ENCODE data around the gene SASH1. TPM values are rescaled to one million over a fixed set of nuclear protein-coding genes. Genes with fewer than 3 reads are reported as not detected.
A peak's percentile ranks its signal among the peaks of the same experiment; 100 is the strongest.

SASH1 gene
- total RNA-seq, 1 experiment from 2014 or later = 39.1 TPM

DNA sequence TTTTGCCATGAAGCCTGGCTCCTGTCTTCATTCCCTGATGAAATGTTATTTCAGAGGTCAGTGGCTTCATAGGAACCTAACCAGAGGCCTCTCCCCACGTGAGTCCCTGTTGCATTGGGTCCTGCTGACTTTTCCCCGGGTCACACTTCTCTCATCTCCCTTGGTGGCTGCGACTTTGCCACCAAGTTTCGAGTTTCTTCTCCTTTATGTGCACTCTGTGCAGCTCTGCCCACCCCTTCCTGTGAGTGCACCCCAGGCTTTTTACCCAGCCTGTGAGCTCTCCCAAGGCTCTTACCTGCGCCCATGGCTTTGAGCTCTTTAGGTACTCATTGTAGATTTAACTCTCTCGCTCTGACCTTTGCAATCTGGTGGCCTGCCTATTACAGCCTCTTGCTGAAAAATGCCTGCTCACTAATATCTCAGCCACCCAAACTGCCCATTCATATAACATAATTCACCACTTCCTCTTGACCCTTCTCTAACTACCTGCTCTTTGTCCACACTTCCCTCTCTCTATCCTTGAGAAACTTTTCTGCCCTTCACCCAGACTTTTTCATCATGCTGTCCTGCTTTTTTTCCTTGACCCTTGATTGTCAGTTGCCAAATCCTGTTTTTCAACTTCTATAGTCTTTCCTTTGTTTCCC is 105.9 kb downstream of the SASH1 start:
- Histone ChIP-seq H3K4me3 (no peak overlapping the region), H3K27me3 (no peaks in the 10 kb centered on the region)

GRCh38 chr6:148450866-148451265 is 108.2 kb downstream of the SASH1 start:
- Histone ChIP-seq H3K27me3 (no peaks in the 10 kb centered on the region), H3K9me3 (no peaks in the 10 kb centered on the region), H3K36me3 (peaks cover 12% of the 10 kb centered on the region), H3K4me3 (no peak overlapping the region)
- DNase-seq = no peak

More for the DNA sequence above, 105.9 kb downstream of the SASH1 start:
- H3K9me3 ChIP-seq = no peaks in the 10 kb centered on the region
- no peak for DNase-seq
- peaks cover 18% of the 10 kb centered on the region for H3K36me3 ChIP-seq

GRCh38 chr6:148451690-148452089 is 109.1 kb downstream of the SASH1 start:
- Histone ChIP-seq H3K9me3 (no peaks in the 10 kb centered on the region), H3K36me3 (peaks cover 9% of the 10 kb centered on the region), H3K27me3 (no peaks in the 10 kb centered on the region), H3K4me3 (no peak overlapping the region)
- no peak for DNase-seq

GRCh38 chr6:148452876-148453275 is 110.2 kb downstream of the SASH1 start:
- Histone ChIP-seq H3K9me3 (no peaks in the 10 kb centered on the region), H3K36me3 (peaks cover 8% of the 10 kb centered on the region), H3K27me3 (no peaks in the 10 kb centered on the region), H3K4me3 (no peak overlapping the region)
- no peak for DNase-seq

- DNase-seq = no peak
- Histone ChIP-seq H3K4me3 (no peak overlapping the region), H3K27me3 (no peaks in the 10 kb centered on the region), H3K36me3 (peaks cover 9% of the 10 kb centered on the region), H3K9me3 (no peaks in the 10 kb centered on the region)
Measured at GRCh38 chr6:148453906-148454305, 111.3 kb downstream of the SASH1 start.

GRCh38 chr6:148455225-148455624 is 112.6 kb downstream of the SASH1 start:
- Histone ChIP-seq H3K27me3 (no peaks in the 10 kb centered on the region), H3K4me3 (no peak overlapping the region), H3K36me3 (peaks cover 12% of the 10 kb centered on the region), H3K9me3 (no peaks in the 10 kb centered on the region)
- DNase-seq = peak; percentile 30

- peaks cover 12% of the 10 kb centered on the region for H3K36me3 ChIP-seq
- H3K9me3 ChIP-seq = no peaks in the 10 kb centered on the region
- no peak for DNase-seq
- no peaks in the 10 kb centered on the region for H3K27me3 ChIP-seq
- H3K4me3 ChIP-seq = no peak overlapping the region
Measured at GRCh38 chr6:148455674-148456558, 113.3 kb downstream of the SASH1 start.

- H3K4me3 ChIP-seq = no peak overlapping the region
- no peak for DNase-seq
- no peaks in the 10 kb centered on the region for H3K9me3 ChIP-seq
- no peaks in the 10 kb centered on the region for H3K27me3 ChIP-seq
- peaks cover 8% of the 10 kb centered on the region for H3K36me3 ChIP-seq
Measured at GRCh38 chr6:148457137-148457842, 114.7 kb downstream of the SASH1 start.

DNA sequence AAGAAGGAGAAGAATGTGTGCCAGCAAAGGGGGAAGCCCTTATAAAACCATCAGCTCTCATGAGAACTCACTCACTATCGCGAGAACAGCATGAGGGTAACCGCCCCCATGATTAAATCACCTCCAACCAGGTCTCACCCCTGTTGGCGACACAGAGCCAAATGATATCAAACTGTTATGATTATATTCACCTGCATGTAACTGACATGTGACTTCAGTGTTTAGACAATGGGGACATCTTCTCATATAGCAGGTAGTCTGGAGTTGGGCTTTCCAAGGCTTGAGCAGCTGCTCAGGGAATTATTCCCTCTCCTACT is 115.2 kb downstream of the SASH1 start:
- Histone ChIP-seq H3K36me3 (peaks cover 8% of the 10 kb centered on the region), H3K9me3 (no peaks in the 10 kb centered on the region)

DNA sequence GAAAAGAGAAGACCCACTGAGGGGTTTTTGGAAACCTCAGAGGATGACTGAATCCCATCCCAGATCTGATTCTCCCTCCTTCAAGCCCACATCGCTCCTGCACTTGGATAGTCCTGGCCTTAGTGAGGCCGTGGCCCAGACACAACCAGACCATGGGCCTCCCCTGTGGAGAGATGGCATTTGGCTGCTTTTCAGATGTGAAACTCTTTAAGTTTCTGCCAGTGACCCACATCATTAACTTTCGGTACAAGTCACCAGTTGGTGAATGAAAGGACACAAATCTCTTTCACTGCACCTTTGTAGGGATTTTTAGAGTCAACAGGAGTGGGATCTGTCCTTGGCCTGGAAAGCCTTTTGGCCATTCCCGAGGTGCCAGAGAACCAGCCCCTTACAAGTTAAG is 116.6 kb downstream of the SASH1 start:
- no peak for DNase-seq
- Histone ChIP-seq H3K9me3 (no peaks in the 10 kb centered on the region), H3K27me3 (no peaks in the 10 kb centered on the region), H3K36me3 (peaks cover 8% of the 10 kb centered on the region), H3K4me3 (no peak overlapping the region)

More for the DNA sequence above, 115.2 kb downstream of the SASH1 start:
- no peak for DNase-seq
- Histone ChIP-seq H3K4me3 (no peak overlapping the region), H3K27me3 (no peaks in the 10 kb centered on the region)

DNA sequence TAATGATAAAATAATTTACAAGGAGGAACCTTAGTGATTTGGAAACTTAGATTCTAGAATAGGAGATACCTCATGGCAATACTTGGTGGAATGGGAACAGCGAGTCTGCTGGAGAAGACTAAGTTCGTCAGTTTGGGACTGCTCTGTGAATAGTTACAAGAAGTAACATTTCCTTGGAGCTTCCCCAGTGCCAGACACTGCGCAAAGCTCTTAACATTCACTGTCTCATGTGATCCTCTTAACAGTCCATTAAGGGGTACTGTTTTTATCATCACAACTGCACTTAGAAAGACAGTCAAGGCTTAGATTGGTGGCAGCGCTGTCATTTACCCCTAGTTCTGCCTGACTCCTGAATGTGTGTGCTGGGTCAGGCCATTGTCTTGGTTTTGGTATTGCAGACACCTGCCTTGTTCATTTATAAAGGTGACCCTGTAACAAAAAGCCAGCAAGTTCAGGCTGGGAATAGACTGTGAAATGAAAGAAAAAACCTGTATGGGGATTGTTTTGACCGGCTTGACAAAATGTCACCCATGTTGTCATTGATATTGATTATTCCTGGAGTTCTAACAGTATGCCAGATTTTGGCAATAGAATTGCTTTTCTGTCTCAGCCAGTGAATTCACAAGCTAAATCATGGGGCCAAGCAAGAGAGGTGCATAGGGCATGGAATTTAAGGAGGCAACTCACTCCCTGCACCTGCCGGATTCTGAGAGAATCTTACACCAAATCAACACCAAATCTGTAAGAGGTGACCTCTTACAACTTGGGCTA is 118.4 kb downstream of the SASH1 start:
- no peaks in the 10 kb centered on the region for H3K27me3 ChIP-seq
- H3K4me3 ChIP-seq = no peak overlapping the region
- H3K9me3 ChIP-seq = no peaks in the 10 kb centered on the region
- H3K36me3 ChIP-seq = peaks cover 8% of the 10 kb centered on the region; the same call in 1 of the 2 replicates
- DNase-seq = no peak

- H3K4me3 ChIP-seq = no peak overlapping the region
- peaks cover 8% of the 10 kb centered on the region; the same call in 1 of the 2 replicates for H3K36me3 ChIP-seq
- no peaks in the 10 kb centered on the region for H3K9me3 ChIP-seq
- peak; percentile 12 for DNase-seq
- no peaks in the 10 kb centered on the region for H3K27me3 ChIP-seq
Measured at GRCh38 chr6:148461986-148462577, 119.4 kb downstream of the SASH1 start.

DNA sequence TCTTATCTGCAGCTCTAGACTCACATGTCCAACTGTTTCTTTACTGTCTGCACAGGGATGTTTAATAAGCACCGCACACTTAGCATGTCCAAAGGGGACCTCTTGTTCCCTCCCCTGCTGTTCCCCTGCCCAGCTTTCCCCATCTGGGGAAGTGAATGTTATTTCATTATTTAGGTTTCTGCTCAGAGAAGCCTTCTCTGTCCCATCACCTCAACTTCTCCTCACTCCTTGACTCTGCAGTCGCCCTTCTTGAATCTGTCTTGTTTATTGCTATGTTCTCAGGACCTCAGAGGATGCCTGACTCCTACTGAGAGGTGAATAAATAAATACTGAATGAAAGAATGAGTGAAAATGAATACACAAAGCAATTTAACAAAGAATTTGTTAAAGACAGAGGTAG is 121.0 kb downstream of the SASH1 start:
- no peaks in the 10 kb centered on the region for H3K9me3 ChIP-seq
- no peaks in the 10 kb centered on the region for H3K27me3 ChIP-seq
- peaks cover 3% of the 10 kb centered on the region; the same call in 1 of the 2 replicates for H3K36me3 ChIP-seq
- H3K4me3 ChIP-seq = no peak overlapping the region
- DNase-seq = no peak

DNA sequence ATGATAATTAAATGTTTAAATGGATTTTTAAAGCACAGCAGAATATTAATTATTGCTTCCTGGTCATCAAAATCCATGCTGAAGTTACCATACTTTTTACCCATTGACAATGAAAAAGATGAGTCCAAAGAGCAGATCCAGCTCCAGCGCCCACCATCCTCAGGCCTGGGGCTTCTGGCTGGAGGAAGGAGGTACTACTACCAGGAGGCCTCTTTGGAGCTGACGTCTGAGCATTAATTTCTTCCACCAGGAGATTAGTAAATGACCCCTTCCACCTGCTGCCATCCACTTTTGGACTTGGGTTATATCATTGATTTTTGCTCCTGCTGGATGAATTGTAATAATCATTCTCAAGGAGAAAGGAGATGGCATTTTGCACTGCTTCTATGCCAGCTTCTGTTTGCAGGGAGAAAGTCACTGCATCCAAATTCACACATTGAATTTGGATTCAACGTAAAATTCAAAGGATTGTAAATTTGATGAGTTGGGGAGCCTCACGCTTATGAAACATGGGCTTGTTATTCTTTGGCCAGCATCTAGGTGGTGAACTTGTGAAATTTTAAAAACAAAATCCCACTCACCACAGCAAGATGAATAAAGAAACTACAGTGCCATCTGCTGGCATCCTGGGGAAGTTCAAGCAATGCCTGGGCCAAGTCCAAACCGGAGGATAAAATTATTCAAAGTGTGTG is 121.8 kb downstream of the SASH1 start:
- Histone ChIP-seq H3K4me3 (no peak overlapping the region), H3K27me3 (no peaks in the 10 kb centered on the region), H3K9me3 (no peaks in the 10 kb centered on the region), H3K36me3 (peaks cover 6% of the 10 kb centered on the region; the same call in 1 of the 2 replicates)
- DNase-seq = peak; percentile 37

DNA sequence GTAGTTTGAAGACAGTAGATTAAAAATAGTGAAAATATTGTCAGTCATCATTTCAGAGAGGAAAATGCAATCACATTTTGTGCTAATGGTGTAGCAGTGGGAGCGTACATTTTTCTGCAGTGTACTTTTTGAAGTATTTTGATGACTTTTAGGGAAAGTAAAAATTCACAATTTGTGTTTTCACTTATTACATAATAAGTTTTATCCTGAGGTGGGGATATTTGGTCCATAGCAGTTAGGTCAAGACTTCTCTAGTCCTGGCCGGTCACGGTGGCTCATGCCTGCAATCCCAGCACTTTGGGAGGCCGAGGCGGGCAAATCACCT is 122.3 kb downstream of the SASH1 start:
- H3K9me3 ChIP-seq = no peaks in the 10 kb centered on the region
- H3K27me3 ChIP-seq = no peaks in the 10 kb centered on the region
- DNase-seq = no peak
- H3K36me3 ChIP-seq = peaks cover 4% of the 10 kb centered on the region; the same call in 1 of the 2 replicates
- no peak overlapping the region for H3K4me3 ChIP-seq

GRCh38 chr6:148465670-148466069 is 123.0 kb downstream of the SASH1 start:
- Histone ChIP-seq H3K9me3 (no peaks in the 10 kb centered on the region), H3K27me3 (no peaks in the 10 kb centered on the region), H3K4me3 (no peak overlapping the region), H3K36me3 (peaks cover 3% of the 10 kb centered on the region; the same call in 1 of the 2 replicates)
- DNase-seq = no peak
